ENCODE data around the gene ERI2.

The ERI2 gene

GRCh38 chr16:20789130-20789529 is 17.1 kb downstream of the ERI2 start:
- Histone ChIP-seq H3K23ac (ENCODE audit: low read length in 2 of 2) (no peak overlapping the region), H3K9ac (ENCODE audit: low read length) (no peak overlapping the region), H3K36me3 (ENCODE audit: control insufficient read depth in 1 of 2, insufficient read depth in 2 of 2, low read depth in 1 of 2, low read length in 2 of 2) (no peaks in the 10 kb centered on the region), H3K18ac (ENCODE audit: low read depth in 1 of 2, low read length in 2 of 2) (no peak overlapping the region), H3K4me3 (ENCODE audit: insufficient read depth in 1 of 2, low read depth in 1 of 2, low read length in 2 of 2) (no peak overlapping the region), H2AFZ (ENCODE audit: low read depth, low read length) (no peak overlapping the region), H2BK12ac (ENCODE audit: low read length in 2 of 2) (no peak overlapping the region), H3K4me1 (ENCODE audit: control insufficient read depth, insufficient read depth, low read depth, low read length) (peaks cover 1% of the 10 kb centered on the region), H4K91ac (ENCODE audit: low read length) (no peak overlapping the region), H2BK5ac (ENCODE audit: low read depth, low read length, poor library complexity, severe bottlenecking) (no peak overlapping the region), H3K4ac (ENCODE audit: low read depth in 1 of 2, low read length in 2 of 2) (no peak overlapping the region), H3K27ac (ENCODE audit: low read length, poor library complexity, severe bottlenecking) (no peak overlapping the region), H4K8ac (ENCODE audit: low read length) (no peak overlapping the region), H3K9me3 (ENCODE audit: control insufficient read depth, low read length) (no peaks in the 10 kb centered on the region), H2BK15ac (ENCODE audit: low read depth, poor library complexity, severe bottlenecking) (no peak overlapping the region), H2BK120ac (ENCODE audit: low read depth, low read length) (no peak overlapping the region), H3K27me3 (ENCODE audit: control insufficient read depth in 1 of 2, insufficient read depth in 1 of 2, low read length in 2 of 2) (no peaks in the 10 kb centered on the region), H3K4me2 (ENCODE audit: low read length, poor library complexity, severe bottlenecking) (no peak overlapping the region), H3K14ac (ENCODE audit: low read length in 2 of 2) (no peak overlapping the region), H2AK5ac (ENCODE audit: low read length, severe bottlenecking) (no peak overlapping the region), H3K79me1 (replicated peaks; ENCODE audit: low read length, poor library complexity, severe bottlenecking) (no peaks in the 10 kb centered on the region)
- no peak for DNase-seq

- Histone ChIP-seq H3K4ac (ENCODE audit: low read depth in 1 of 2, low read length in 2 of 2) (no peak overlapping the region), H3K14ac (ENCODE audit: low read length in 2 of 2) (no peak overlapping the region)
Measured at GRCh38 chr16:20784204-20784603, 22.1 kb downstream of the ERI2 start.

GRCh38 chr16:20782470-20782869 is 23.8 kb downstream of the ERI2 start:
- no peak for DNase-seq
- no peak overlapping the region for H3K4ac ChIP-seq (ENCODE audit: low read depth in 1 of 2, low read length in 2 of 2)
- no peak overlapping the region for H3K23ac ChIP-seq (ENCODE audit: low read length in 2 of 2)
- no peaks in the 10 kb centered on the region for H3K4me1 ChIP-seq (ENCODE audit: control insufficient read depth, insufficient read depth, low read depth, low read length)
- no peak overlapping the region for H2AK5ac ChIP-seq (ENCODE audit: low read length, severe bottlenecking)
- no peaks in the 10 kb centered on the region for H3K27me3 ChIP-seq (ENCODE audit: control insufficient read depth in 1 of 2, insufficient read depth in 1 of 2, low read length in 2 of 2)
- no peak overlapping the region for H2AFZ ChIP-seq (ENCODE audit: low read depth, low read length)
- no peaks in the 10 kb centered on the region for H3K36me3 ChIP-seq (ENCODE audit: control insufficient read depth in 1 of 2, insufficient read depth in 2 of 2, low read depth in 1 of 2, low read length in 2 of 2)
- no peak overlapping the region for H2BK15ac ChIP-seq (ENCODE audit: low read depth, poor library complexity, severe bottlenecking)
- no peaks in the 10 kb centered on the region for H3K9me3 ChIP-seq (ENCODE audit: control insufficient read depth, low read length)
- no peak overlapping the region for H3K18ac ChIP-seq (ENCODE audit: low read depth in 1 of 2, low read length in 2 of 2)
- H3K27ac ChIP-seq (ENCODE audit: low read length, poor library complexity, severe bottlenecking), result no peak overlapping the region
- H3K4me2 ChIP-seq (ENCODE audit: low read length, poor library complexity, severe bottlenecking), result no peak overlapping the region
- H4K8ac ChIP-seq (ENCODE audit: low read length), result no peak overlapping the region
- no peak overlapping the region for H2BK12ac ChIP-seq (ENCODE audit: low read length in 2 of 2)
- no peak overlapping the region for H2BK5ac ChIP-seq (ENCODE audit: low read depth, low read length, poor library complexity, severe bottlenecking)
- H2BK120ac ChIP-seq (ENCODE audit: low read depth, low read length), result no peak overlapping the region
- H4K91ac ChIP-seq (ENCODE audit: low read length), result no peak overlapping the region
- H3K9ac ChIP-seq (ENCODE audit: low read length), result no peak overlapping the region
- no peak overlapping the region for H3K14ac ChIP-seq (ENCODE audit: low read length in 2 of 2)
- H3K4me3 ChIP-seq (ENCODE audit: insufficient read depth in 1 of 2, low read depth in 1 of 2, low read length in 2 of 2), result no peak overlapping the region
- WGBS, result 86% methylated on average over 1 of the region's 2 CpGs
- no peaks in the 10 kb centered on the region for H3K79me1 ChIP-seq (replicated peaks; ENCODE audit: low read length, poor library complexity, severe bottlenecking)

More at GRCh38 chr16:20784204-20784603, 22.1 kb downstream of the ERI2 start:
- H2BK5ac ChIP-seq (ENCODE audit: low read depth, low read length, poor library complexity, severe bottlenecking), result no peak overlapping the region
- H2AFZ ChIP-seq (ENCODE audit: low read depth, low read length), result no peak overlapping the region
- no peak overlapping the region for H3K4me3 ChIP-seq (ENCODE audit: insufficient read depth in 1 of 2, low read depth in 1 of 2, low read length in 2 of 2)
- H3K9ac ChIP-seq (ENCODE audit: low read length), result no peak overlapping the region
- no peak overlapping the region for H4K91ac ChIP-seq (ENCODE audit: low read length)
- H3K27me3 ChIP-seq (ENCODE audit: control insufficient read depth in 1 of 2, insufficient read depth in 1 of 2, low read length in 2 of 2), result no peaks in the 10 kb centered on the region
- H3K4me2 ChIP-seq (ENCODE audit: low read length, poor library complexity, severe bottlenecking), result no peak overlapping the region
- no peak overlapping the region for H2BK120ac ChIP-seq (ENCODE audit: low read depth, low read length)
- H3K9me3 ChIP-seq (ENCODE audit: control insufficient read depth, low read length), result no peaks in the 10 kb centered on the region
- no peak overlapping the region for H2BK15ac ChIP-seq (ENCODE audit: low read depth, poor library complexity, severe bottlenecking)
- no peaks in the 10 kb centered on the region for H3K36me3 ChIP-seq (ENCODE audit: control insufficient read depth in 1 of 2, insufficient read depth in 2 of 2, low read depth in 1 of 2, low read length in 2 of 2)
- H3K23ac ChIP-seq (ENCODE audit: low read length in 2 of 2), result no peak overlapping the region
- H3K18ac ChIP-seq (ENCODE audit: low read depth in 1 of 2, low read length in 2 of 2), result no peak overlapping the region
- H2AK5ac ChIP-seq (ENCODE audit: low read length, severe bottlenecking), result no peak overlapping the region
- H3K27ac ChIP-seq (ENCODE audit: low read length, poor library complexity, severe bottlenecking), result no peak overlapping the region
- no peak overlapping the region for H2BK12ac ChIP-seq (ENCODE audit: low read length in 2 of 2)
- no peaks in the 10 kb centered on the region for H3K4me1 ChIP-seq (ENCODE audit: control insufficient read depth, insufficient read depth, low read depth, low read length)
- no peak overlapping the region for H4K8ac ChIP-seq (ENCODE audit: low read length)
- H3K79me1 ChIP-seq (replicated peaks; ENCODE audit: low read length, poor library complexity, severe bottlenecking), result no peaks in the 10 kb centered on the region
- DNase-seq, result no peak

- no peaks in the 10 kb centered on the region for H3K36me3 ChIP-seq (ENCODE audit: control insufficient read depth in 1 of 2, insufficient read depth in 2 of 2, low read depth in 1 of 2, low read length in 2 of 2)
- H3K4me2 ChIP-seq (ENCODE audit: low read length, poor library complexity, severe bottlenecking), result no peak overlapping the region
- H3K9me3 ChIP-seq (ENCODE audit: control insufficient read depth, low read length), result no peaks in the 10 kb centered on the region
- no peak overlapping the region for H2BK120ac ChIP-seq (ENCODE audit: low read depth, low read length)
- no peak overlapping the region for H3K27ac ChIP-seq (ENCODE audit: low read length, poor library complexity, severe bottlenecking)
- no peak overlapping the region for H3K9ac ChIP-seq (ENCODE audit: low read length)
- no peaks in the 10 kb centered on the region for H3K79me1 ChIP-seq (replicated peaks; ENCODE audit: low read length, poor library complexity, severe bottlenecking)
- no peak overlapping the region for H3K14ac ChIP-seq (ENCODE audit: low read length in 2 of 2)
- H2BK15ac ChIP-seq (ENCODE audit: low read depth, poor library complexity, severe bottlenecking), result no peak overlapping the region
- WGBS, result no CpG with 5 or more reads among the region's 1 CpG
- no peaks in the 10 kb centered on the region for H3K27me3 ChIP-seq (ENCODE audit: control insufficient read depth in 1 of 2, insufficient read depth in 1 of 2, low read length in 2 of 2)
- H2BK12ac ChIP-seq (ENCODE audit: low read length in 2 of 2), result no peak overlapping the region
- DNase-seq, result no peak
- H3K23ac ChIP-seq (ENCODE audit: low read length in 2 of 2), result no peak overlapping the region
- H4K91ac ChIP-seq (ENCODE audit: low read length), result no peak overlapping the region
- no peak overlapping the region for H2BK5ac ChIP-seq (ENCODE audit: low read depth, low read length, poor library complexity, severe bottlenecking)
- no peak overlapping the region for H3K4ac ChIP-seq (ENCODE audit: low read depth in 1 of 2, low read length in 2 of 2)
- H4K8ac ChIP-seq (ENCODE audit: low read length), result no peak overlapping the region
- H2AFZ ChIP-seq (ENCODE audit: low read depth, low read length), result no peak overlapping the region
- no peak overlapping the region for H2AK5ac ChIP-seq (ENCODE audit: low read length, severe bottlenecking)
- H3K4me1 ChIP-seq (ENCODE audit: control insufficient read depth, insufficient read depth, low read depth, low read length), result no peaks in the 10 kb centered on the region
- H3K4me3 ChIP-seq (ENCODE audit: insufficient read depth in 1 of 2, low read depth in 1 of 2, low read length in 2 of 2), result no peak overlapping the region
- no peak overlapping the region for H3K18ac ChIP-seq (ENCODE audit: low read depth in 1 of 2, low read length in 2 of 2)
Measured at GRCh38 chr16:20781697-20782096, 24.6 kb downstream of the ERI2 start.

All from mesenchymal stem cell (in vitro differentiated cells and primary cell).